GM18868 (cell line): ENCODE measurements around the gene LAMC2.
"Not testable (repeated sequence)": the region's sequence is repeated elsewhere in the genome, so short reads cannot be mapped to it uniquely, and the experiment has no call there.

Experiments used
- ATAC-seq: cut with Tn5 transposase; IDR thresholded peaks from one replicate; pipeline ENCODE4 v1.9.1; 2021; ENCODE audit warnings: mild to moderate bottlenecking, moderate library complexity; ENCODE audit not compliant: unreplicated experiment

Gene LAMC2

DNA sequence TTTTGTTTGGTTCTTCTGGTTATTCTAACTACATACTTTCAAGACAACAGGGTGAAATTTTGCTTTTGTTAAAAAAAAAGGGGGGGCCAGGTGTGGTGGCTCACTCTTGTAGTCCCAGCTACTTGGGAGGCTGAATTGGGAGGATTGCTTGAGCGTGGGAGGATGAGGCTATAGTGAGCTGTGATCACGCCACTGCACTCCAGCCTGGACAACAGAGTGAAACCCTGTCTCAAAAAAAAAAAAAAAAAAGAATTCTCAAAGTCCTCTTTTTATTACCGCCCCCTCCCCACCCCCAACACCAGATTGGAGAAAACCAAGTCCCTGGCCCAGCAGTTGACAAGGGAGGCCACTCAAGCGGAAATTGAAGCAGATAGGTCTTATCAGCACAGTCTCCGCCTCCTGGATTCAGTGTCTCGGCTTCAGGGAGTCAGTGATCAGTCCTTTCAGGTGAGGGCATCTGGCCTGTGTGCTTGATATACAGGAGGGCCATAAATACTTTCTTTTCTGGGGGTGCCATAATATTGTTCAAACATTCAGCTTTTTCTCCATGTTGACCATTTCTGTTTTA, 50.2 kb downstream of the LAMC2 start:
- ATAC-seq: no peak

DNA sequence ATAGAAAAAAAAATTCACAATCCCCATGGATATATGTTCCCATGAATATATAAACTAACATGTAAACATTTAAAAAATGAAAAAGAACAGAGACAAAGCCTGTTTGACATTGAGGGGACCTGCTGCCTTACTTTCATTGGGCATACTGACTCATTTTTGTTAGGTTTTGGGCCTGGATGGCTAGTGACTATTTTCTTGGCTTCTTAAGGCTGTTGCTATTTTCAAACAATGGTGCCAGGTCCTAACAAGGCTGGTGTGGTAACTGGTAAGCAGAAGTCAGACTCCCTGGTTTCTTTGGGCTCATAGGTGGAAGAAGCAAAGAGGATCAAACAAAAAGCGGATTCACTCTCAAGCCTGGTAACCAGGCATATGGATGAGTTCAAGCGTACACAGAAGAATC, 51.0 kb downstream of the LAMC2 start:
- no peak for ATAC-seq

DNA sequence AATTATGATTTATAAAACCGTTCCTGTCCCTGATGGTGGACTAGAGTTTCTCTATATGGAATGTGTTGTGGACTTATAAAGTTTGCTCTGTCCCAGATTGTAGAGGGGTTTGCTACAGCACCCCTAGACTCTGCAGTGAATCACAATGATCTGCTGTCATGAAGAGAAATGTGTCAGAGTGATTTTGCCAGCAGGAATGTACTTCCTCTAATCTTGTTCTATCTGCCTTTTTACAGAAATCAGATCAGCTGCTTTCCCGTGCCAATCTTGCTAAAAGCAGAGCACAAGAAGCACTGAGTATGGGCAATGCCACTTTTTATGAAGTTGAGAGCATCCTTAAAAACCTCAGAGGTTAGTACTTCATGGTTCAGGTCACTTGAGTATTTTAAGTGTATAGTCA, 52.0 kb downstream of the LAMC2 start:
- no peak for ATAC-seq

DNA sequence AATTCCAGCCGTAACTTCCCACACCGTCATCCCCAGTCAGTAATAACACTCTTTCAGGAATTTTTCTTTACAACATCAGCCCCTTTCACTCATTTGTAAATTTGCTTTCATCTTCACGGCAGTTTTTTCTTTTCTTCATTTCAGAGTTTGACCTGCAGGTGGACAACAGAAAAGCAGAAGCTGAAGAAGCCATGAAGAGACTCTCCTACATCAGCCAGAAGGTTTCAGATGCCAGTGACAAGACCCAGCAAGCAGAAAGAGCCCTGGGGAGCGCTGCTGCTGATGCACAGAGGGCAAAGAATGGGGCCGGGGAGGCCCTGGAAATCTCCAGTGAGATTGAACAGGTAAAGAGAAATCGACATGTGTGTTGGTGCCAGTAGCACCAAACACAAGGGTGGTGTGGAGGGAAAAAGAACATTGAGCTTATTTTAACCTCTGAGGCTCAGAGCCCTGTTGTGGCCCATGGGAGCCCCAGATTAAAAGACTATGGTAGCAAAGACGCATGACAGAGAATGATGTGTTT, 53.2 kb downstream of the LAMC2 start:
- ATAC-seq: no peak

DNA sequence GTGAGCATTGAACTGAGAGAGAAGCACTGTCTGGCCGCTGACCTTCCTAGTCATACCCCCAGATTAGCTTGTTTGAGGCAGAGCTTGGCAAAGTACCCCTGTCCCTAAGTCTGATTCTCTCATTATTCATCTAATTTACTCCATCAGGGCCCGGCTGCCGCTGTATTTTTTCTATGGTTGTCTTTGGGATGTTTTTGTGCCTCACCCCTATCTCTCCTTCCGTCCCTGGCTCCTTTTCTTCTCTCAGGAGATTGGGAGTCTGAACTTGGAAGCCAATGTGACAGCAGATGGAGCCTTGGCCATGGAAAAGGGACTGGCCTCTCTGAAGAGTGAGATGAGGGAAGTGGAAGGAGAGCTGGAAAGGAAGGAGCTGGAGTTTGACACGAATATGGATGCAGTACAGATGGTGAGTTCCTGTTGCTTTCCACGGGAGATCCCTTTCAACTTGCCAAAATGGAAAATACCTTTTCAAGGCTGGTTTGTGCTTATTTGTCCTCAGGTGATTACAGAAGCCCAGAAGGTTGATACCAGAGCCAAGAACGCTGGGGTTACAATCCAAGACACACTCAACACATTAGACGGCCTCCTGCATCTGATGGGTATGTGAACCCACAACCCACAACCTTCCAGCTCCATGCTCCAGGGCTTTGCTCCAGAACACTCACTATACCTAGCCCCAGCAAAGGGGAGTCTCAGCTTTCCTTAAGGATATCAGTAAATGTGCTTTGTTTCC, 53.9 kb downstream of the LAMC2 start:
- no peak for ATAC-seq

DNA sequence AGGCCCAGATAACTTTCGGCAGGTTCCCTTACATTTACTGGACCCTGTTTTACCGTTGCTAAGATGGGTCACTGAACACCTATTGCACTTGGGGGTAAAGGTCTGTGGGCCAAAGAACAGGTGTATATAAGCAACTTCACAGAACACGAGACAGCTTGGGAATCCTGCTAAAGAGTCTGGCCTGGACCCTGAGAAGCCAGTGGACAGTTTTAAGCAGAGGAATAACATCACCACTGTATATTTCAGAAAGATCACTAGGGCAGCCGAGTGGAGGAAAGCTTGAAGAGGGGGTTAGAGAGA, 54.4 kb downstream of the LAMC2 start:
- ATAC-seq: no peak

DNA sequence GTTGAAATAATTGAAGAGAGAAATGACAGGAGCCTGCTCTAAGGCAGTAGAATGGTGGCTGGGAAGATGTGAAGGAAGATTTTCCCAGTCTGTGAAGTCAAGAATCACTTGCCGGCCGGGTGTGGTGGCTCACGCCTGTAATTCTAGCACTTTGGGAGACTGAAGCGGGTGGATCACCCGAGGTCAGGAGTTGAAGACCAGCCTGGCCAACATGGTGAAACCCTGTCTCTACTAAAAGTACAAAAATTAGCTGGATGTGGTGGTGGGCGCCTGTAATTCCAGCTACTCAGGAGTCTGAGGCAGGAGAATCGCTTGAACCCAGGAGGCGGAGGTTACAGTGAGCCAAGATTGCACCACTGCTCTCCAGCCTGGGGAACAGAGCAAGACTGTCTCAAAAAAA, 54.8 kb downstream of the LAMC2 start:
- ATAC-seq: not testable (repeated sequence)

DNA sequence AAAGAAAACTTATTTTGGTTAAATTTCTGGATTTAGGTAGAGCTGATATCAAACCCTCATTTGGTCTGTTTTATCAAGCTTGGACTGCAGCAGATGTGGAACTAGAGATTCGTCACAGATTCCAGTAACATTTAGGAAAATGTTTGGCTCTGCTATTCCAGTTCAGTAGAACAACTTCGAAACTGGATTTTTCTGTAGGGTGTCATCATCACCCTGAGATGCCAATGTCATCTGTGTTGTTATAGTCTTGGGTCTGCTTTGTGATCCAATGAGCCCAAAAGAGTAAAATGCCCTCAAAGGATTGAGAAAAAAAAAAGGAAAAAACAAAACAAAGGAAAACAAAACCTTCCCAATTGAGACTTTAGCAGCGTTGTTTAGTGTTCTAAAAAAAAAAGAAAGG, 55.4 kb downstream of the LAMC2 start:
- ATAC-seq: no peak

DNA sequence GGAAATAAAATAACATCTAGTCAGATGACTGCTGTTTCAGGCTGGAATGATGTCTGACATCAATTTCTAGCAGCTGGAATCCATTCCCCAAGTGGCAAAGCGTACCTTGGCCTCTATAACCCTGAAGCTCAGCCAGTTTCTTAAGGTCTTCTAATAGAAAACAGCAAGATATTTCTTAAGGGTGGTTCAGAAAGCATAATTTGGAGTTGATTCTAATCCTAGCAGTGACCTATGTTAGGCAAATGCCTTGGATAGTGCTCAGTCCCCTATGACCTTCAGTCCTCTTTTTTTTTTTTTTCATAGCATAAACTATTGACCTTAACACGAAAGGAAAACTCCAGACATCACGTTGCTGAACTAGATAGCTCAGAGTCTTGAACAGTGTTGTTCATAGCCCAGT, 56.5 kb downstream of the LAMC2 start:
- ATAC-seq: no peak

DNA sequence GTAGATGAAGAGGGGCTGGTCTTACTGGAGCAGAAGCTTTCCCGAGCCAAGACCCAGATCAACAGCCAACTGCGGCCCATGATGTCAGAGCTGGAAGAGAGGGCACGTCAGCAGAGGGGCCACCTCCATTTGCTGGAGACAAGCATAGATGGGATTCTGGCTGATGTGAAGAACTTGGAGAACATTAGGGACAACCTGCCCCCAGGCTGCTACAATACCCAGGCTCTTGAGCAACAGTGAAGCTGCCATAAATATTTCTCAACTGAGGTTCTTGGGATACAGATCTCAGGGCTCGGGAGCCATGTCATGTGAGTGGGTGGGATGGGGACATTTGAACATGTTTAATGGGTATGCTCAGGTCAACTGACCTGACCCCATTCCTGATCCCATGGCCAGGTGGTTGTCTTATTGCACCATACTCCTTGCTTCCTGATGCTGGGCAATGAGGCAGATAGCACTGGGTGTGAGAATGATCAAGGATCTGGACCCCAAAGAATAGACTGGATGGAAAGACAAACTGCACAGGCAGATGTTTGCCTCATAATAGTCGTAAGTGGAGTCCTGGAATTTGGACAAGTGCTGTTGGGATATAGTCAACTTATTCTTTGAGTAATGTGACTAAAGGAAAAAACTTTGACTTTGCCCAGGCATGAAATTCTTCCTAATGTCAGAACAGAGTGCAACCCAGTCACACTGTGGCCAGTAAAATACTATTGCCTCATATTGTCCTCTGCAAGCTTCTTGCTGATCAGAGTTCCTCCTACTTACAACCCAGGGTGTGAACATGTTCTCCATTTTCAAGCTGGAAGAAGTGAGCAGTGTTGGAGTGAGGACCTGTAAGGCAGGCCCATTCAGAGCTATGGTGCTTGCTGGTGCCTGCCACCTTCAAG, 57.3 kb downstream of the LAMC2 start:
- ATAC-seq: no peak

DNA sequence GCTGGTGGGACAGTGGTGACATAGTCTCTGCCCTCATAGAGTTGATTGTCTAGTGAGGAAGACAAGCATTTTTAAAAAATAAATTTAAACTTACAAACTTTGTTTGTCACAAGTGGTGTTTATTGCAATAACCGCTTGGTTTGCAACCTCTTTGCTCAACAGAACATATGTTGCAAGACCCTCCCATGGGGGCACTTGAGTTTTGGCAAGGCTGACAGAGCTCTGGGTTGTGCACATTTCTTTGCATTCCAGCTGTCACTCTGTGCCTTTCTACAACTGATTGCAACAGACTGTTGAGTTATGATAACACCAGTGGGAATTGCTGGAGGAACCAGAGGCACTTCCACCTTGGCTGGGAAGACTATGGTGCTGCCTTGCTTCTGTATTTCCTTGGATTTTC, 58.4 kb downstream of the LAMC2 start:
- no peak for ATAC-seq

DNA sequence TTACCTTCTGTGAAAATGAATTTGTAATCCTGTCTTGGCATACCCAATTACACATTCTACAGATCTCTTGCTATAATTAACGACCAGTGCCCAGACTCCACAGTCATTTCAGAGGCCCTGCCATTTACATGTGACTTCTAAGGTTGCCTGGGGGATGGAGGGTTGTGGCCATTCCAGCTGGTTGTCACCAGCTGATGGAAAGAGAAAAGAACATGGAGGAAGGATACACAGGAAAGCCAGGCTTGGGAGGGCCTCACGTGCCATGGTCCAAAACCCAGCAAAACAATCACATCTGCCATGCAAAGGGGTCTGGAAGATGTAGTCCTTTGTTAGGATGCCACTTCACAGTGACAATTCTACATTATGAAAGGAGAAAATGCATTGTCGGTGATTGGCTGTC, 59.3 kb downstream of the LAMC2 start:
- ATAC-seq: no peak

DNA sequence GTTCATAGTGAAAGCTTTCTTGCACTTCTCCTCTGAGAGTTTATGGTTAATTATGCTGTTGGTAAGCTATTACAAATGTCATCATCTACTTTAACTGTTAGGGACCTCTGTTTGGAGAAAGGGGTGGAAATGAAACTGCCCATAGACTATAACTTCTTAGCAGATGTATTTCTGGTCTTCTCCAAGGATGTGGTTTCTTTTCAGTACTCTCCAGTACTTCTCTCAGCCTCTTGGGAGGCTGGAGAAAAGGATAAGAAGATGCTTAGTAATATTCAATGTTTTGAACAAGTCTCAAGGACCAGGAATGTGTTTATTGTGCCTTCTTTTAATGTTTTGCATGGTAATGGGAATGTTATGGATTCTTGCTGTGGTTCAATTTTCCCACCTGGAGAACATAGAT, 60.4 kb downstream of the LAMC2 start:
- no peak for ATAC-seq

DNA sequence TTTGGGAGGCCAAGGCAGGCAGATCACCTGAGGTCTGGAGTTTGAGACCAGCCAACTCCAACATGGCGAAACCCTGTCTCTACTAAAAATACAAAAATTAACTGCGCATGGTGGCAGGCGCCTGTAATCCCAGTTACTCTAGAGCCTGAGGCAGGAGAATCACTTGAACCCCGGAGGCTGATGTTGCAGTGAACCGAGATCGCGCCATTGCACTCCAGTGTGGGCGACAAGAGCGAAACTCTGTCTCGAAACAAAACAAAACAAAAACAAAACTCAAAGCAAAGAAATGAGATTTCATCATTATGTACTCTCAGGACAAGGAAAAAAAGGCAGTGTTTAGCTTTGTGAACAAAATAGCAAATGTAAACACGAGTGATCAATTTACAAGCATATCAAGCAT, 61.0 kb downstream of the LAMC2 start:
- no peak for ATAC-seq

DNA sequence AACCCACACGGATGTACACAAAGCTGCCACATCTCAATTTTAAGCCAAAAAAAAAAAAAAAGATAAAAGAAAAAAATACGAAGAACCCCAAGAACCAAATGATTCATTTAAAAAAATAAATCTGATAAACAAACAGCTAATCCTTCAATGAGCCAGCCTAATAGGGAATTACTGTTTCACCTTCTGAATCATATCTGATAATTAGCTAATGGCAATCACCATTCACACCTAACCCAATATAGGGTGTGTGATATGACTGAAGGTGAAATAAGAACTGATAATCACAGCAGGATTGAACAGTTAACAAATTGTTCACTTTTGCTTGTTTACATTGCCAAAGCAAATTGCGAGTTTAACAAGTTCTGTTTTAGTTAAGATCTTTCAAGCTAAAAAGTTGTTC, 61.4 kb downstream of the LAMC2 start:
- no peak for ATAC-seq

DNA sequence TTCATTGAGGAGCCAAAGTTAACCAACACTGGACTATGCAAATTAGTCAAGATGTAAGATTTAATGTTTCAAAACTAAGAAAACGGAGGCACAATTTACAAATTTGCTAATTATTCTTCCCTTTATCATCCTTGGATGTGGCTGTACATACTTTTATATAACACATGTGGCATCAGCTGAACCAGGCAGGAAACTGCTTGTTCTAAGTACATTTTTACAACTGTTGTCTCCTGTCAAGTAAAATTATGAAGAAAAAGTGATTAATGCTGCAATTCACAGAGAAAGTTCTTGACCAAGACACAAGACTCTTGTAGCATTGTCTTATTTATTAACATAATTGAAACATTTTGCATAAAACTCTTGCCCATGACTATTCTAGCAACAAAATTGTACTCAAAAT, 61.9 kb downstream of the LAMC2 start:
- no peak for ATAC-seq

DNA sequence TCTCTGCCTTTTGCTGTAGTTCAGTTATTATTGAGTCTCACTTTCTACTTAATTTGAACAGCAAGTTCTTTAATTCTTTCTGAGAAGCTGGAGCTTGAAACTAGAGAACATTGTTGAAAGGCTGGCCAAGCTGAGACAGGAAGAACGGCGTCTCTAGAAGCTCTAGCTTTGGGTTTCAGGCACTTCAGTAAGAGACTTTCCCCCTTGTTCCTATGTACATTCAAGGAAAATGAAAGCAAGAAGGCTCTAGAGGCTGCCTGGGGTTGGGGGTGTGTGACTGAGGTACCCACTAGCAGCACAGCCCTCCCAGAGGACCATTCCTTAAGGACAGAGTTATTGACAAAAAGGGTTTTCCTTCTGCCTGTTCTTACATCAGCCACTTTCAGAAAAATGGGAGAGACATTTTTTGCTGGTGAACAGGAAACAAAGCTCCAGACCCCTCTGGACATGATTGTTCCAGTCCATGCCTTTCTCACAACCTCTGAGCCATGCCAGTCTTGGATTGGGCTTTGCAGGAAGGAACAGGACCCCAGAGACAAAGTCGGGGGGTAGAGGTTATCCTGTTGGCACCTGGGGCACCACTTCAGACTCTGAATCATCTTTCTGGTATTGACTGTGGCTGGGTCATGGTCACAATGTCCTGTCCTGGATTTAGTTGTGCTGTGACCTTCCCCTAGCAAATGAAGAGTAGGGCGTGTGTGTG, 63.1 kb downstream of the LAMC2 start:
- no peak for ATAC-seq

DNA sequence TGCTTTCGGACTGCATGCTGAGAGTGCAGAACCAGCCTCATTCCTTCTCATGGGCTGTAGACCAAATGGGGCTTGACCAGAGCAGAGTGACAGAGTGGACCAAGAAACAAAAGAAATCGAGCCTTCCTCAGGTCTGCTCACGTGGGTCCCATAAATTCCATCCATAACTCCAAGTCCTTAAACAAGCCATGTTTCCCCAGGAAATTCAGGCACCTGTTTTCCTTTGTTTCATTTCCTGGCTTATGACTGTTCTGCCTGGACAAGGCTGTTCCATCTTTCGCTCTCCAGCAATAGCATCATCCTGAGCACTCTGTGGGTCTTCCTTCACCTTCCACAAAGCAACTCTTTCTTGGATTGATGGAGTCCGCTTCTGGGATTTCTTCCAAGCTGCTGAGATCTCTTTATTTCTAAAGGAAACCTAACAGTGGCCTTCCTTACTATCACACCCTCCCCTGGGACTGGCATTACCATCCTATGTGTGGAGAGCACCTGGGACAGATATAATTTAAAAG, 63.9 kb downstream of the LAMC2 start:
- no peak for ATAC-seq

DNA sequence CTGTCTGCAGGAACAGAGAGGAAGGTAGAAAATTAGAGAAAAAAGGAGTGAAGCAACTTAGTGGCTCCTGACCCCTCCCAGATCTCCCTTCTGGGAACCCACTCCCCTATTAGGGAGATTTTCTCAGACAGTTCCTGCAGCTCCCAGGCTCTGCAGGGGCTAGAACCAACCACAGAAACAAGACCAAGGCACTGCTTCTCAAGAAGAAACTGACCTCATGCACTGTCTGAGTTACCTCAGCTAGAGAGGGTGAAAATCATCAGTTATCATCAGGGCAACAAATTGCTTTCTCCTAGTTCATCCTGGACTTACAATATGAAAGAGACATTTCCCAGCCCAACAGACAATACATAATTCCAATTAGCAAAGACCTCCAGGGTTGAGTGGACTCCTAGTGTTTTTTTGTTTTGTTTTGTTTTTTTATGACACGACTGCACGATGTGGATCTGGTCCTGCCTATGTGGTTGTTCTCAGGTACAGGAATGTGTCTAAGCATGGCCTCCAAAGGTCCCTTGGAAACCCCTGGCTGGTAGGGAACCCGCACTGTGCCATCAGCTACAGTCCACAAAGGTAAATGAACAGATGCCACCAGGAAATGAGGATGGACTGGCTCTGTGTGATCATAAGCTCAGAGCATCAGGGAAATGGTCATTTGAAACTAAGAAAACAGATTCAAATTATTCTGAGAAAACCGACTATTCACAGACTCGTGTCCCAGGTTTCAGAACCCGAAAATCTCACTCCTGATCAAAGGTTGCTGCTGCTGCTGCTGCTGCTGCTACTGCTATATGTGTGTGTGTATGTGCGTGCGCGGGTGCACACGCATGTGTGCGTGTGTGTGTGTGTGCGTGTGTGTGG, 65.3 kb downstream of the LAMC2 start:
- no peak for ATAC-seq

DNA sequence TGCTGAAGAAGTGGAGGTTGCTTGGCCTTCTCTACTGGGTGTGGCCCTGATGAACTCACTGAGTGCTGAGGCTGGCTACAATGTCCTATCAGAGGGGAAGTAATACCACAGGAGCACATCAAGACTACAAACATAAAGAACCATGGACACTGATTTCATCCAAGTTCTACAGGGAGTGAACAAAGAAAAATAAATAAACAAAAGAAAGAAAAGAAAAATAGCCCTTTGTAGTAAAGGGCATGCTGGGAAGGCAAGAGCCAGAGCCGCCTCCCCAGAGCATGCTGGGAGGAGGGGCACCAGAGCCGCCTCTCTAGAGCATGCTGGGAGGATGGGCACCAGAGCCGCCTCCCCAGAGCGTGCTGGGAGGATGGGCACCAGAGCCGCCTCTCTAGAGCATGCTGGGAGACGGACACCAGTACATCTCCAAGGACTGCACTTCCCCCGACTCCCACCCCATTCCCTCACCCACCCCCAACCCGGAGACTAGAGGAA, 65.9 kb downstream of the LAMC2 start:
- ATAC-seq: no peak
